Osteoblast (primary cell): ENCODE measurements around the gene C6orf120. TPM values are rescaled to one million over a fixed set of nuclear protein-coding genes. Genes with fewer than 3 reads are reported as not detected.

ENCODE experiments used
- DNase-seq: peaks from one replicate; pipeline ENCODE4 v3.0.0; 2011; ENCODE audit warnings: low spot score, mixed read lengths; ENCODE audit not compliant: insufficient read length; ENCODE audit errors: missing footprints
- H2AFZ ChIP-seq: 2 replicates; pipeline ENCODE4 v1.6.0; 2011; ENCODE audit warnings: mild to moderate bottlenecking, low read length
- H3K27ac ChIP-seq: 2 replicates; pipeline ENCODE4 v1.5.1; 2011; ENCODE audit warnings: mild to moderate bottlenecking, low read depth, low read length, moderate library complexity
- H3K27me3 ChIP-seq: 2 replicates; pipeline ENCODE4 v1.6.0; 2012; ENCODE audit warnings: mild to moderate bottlenecking, control low read depth, inconsistent platforms, low read length, moderate library complexity; ENCODE audit not compliant: insufficient read depth
- H3K36me3 ChIP-seq: 2 replicates; pipeline ENCODE4 v1.5.1; 2011; ENCODE audit warnings: mild to moderate bottlenecking, low read length, control low read depth, moderate library complexity; ENCODE audit not compliant: insufficient read depth
- H3K4me1 ChIP-seq: 2 replicates; pipeline ENCODE4 v1.5.1; 2011; ENCODE audit warnings: mild to moderate bottlenecking, low read length, control low read depth, moderate library complexity; ENCODE audit not compliant: insufficient read depth
- H3K4me2 ChIP-seq: 2 replicates; pipeline ENCODE4 v1.6.0; 2011; ENCODE audit warnings: mild to moderate bottlenecking, low read length; ENCODE audit not compliant: insufficient read depth
- H3K4me3 ChIP-seq: fragments of 200-600 bp; sonication (generic); 3 replicates; pipeline ENCODE4 v1.5.1; 2012; ENCODE audit warnings: mild to moderate bottlenecking, low read length, inconsistent platforms; ENCODE audit not compliant: insufficient read depth
- H3K79me2 ChIP-seq: 2 replicates; pipeline ENCODE4 v1.6.0; 2012; ENCODE audit warnings: mild to moderate bottlenecking, low read length, control low read depth, inconsistent platforms; ENCODE audit not compliant: insufficient read depth
- H3K9me3 ChIP-seq: 2 replicates; pipeline ENCODE4 v1.5.1; 2011; ENCODE audit warnings: low read depth, low read length, control low read depth
- H4K20me1 ChIP-seq: 2 replicates; pipeline ENCODE4 v1.6.0; 2012; ENCODE audit warnings: mild to moderate bottlenecking, low read length, control low read depth; ENCODE audit not compliant: insufficient read depth
- CTCF ChIP-seq: IDR thresholded peaks from 2 replicates; pipeline ENCODE4 v1.5.1; 2011; ENCODE audit warnings: mild to moderate bottlenecking, low read depth, low read length, moderate library complexity; ENCODE audit errors: extremely low read depth
- total RNA-seq: library from RNA; depleted of rRNA; stranded (reverse); fragments of >200 nt; gene quantifications from 2 replicates; pipeline ENCODE4 v1.2.3, GENCODE V29; 2012

The C6orf120 gene
- total RNA-seq, 1 donor, result 54.3 TPM

- peaks cover 6% of the 10 kb centered on the region for H4K20me1 ChIP-seq
- H3K79me2 ChIP-seq, result peaks cover 18% of the 10 kb centered on the region
- H3K4me3 ChIP-seq, result no peak overlapping the region
- H3K4me1 ChIP-seq, result peaks cover 17% of the 10 kb centered on the region
- DNase-seq, result no peak
- no peak for TF ChIP-seq CTCF
- H3K4me2 ChIP-seq, result no peak overlapping the region
- H2AFZ ChIP-seq, result no peak overlapping the region
- no peak overlapping the region for H3K27ac ChIP-seq
- H3K9me3 ChIP-seq, result no peaks in the 10 kb centered on the region
- peaks cover 26% of the 10 kb centered on the region for H3K36me3 ChIP-seq
- no peaks in the 10 kb centered on the region for H3K27me3 ChIP-seq
These were observed 16.1 kb upstream of the C6orf120 start for GRCh38 chr6:169685860-169686259.

- TF ChIP-seq CTCF, result no peak
- Histone ChIP-seq H3K79me2 (peaks cover 18% of the 10 kb centered on the region), H3K4me2 (peak overlapping the region; percentile 69), H2AFZ (peak overlapping the region; percentile 35), H3K4me3 (peak overlapping the region; percentile 24), H3K9me3 (no peaks in the 10 kb centered on the region), H3K4me1 (peaks cover 22% of the 10 kb centered on the region), H3K27ac (peak overlapping the region; percentile 64), H4K20me1 (peaks cover 4% of the 10 kb centered on the region), H3K36me3 (peaks cover 19% of the 10 kb centered on the region), H3K27me3 (no peaks in the 10 kb centered on the region)
- peak; percentile 89 for DNase-seq
These were observed 12.6 kb upstream of the C6orf120 start for GRCh38 chr6:169689287-169689686.

GRCh38 chr6:169691260-169691659, 10.7 kb upstream of the C6orf120 start:
- Histone ChIP-seq H3K9me3 (no peaks in the 10 kb centered on the region), H3K4me3 (no peak overlapping the region), H4K20me1 (no peaks in the 10 kb centered on the region), H3K4me2 (no peak overlapping the region), H3K27me3 (no peaks in the 10 kb centered on the region), H3K79me2 (peaks cover 19% of the 10 kb centered on the region), H3K27ac (no peak overlapping the region), H3K4me1 (peaks cover 22% of the 10 kb centered on the region), H2AFZ (no peak overlapping the region), H3K36me3 (peaks cover 19% of the 10 kb centered on the region)
- no peak for DNase-seq
- no peak for TF ChIP-seq CTCF

GRCh38 chr6:169692516-169692915, 9.4 kb upstream of the C6orf120 start:
- Histone ChIP-seq H4K20me1 (no peaks in the 10 kb centered on the region), H3K27ac (peak overlapping the region; percentile 49), H3K79me2 (peaks cover 22% of the 10 kb centered on the region), H3K4me1 (peaks cover 24% of the 10 kb centered on the region), H3K4me2 (peak overlapping the region; percentile 25), H3K27me3 (no peaks in the 10 kb centered on the region), H3K4me3 (peak overlapping the region; percentile 4), H3K36me3 (peaks cover 12% of the 10 kb centered on the region), H2AFZ (no peak overlapping the region), H3K9me3 (no peaks in the 10 kb centered on the region)
- TF ChIP-seq CTCF, result no peak
- DNase-seq, result peak; percentile 51
